Left lung (tissue), 10 donors: ENCODE results near the gene ZNF683. TPM values are rescaled to one million over a fixed set of nuclear protein-coding genes. Genes with fewer than 3 reads are reported as not detected.
"Not testable (repeated sequence)": the region's sequence is repeated elsewhere in the genome, so short reads cannot be mapped to it uniquely, and the experiment has no call there.

Experiments used
- ATAC-seq: fragments of 200-7000 bp; cut with Tn5 transposase; one replicate; pipeline ENCODE4 v1.9.1; 2020; ENCODE audit warnings: moderate library complexity
- DNase-seq, 4 donors: peaks; one replicate each; pipeline ENCODE4 v3.0.0-alpha.2; 2013 to 2020
- H3K27ac ChIP-seq, 2 donors: fragments of 200-600 bp; sonication (generic) in 1 of 2; one replicate each; pipeline versions ENCODE4 v1.5.0 to v1.8.0; 2020 to 2021
- H3K27me3 ChIP-seq, 2 donors: fragments of 200-600 bp; sonication (generic) in 1 of 2; one replicate each; pipeline versions ENCODE4 v1.5.0 to v1.8.0; 2020 to 2021
- H3K36me3 ChIP-seq, 2 donors: fragments of 200-600 bp; sonication (generic) in 1 of 2; one replicate each; pipeline versions ENCODE4 v1.5.0 to v1.8.0; 2020 to 2021
- H3K4me1 ChIP-seq, 2 donors: fragments of 200-600 bp; one replicate each; pipeline ENCODE4 v1.8.0; 2021
- H3K4me3 ChIP-seq, 2 donors: fragments of 200-600 bp; sonication (generic) in 1 of 2; one replicate each; pipeline versions ENCODE4 v1.5.0 to v1.8.0; 2020 to 2021; ENCODE audit warnings: mild to moderate bottlenecking in 1 of 2
- H3K9me3 ChIP-seq, 2 donors: fragments of 200-600 bp; sonication (generic) in 1 of 2; one replicate each; pipeline versions ENCODE4 v1.5.0 to v1.8.0; 2020 to 2021
- CTCF ChIP-seq, 2 donors: fragments of 200-600 bp; sonication (generic) in 1 of 2; IDR thresholded peaks; one replicate each; pipeline versions ENCODE4 v1.5.0 to v1.8.0; 2021; ENCODE audit warnings: antibody characterized with exemption in 2 of 2
- intact Hi-C, 2 donors: fragments of 100-400 bp; cut with DNase I; formaldehyde crosslinking; loops; one replicate each; pipeline versions ENCODE4 v1.11.2 to v1.14.2; 2022
- polyA plus RNA-seq, 6 donors: library from polyadenylated mRNA; unstranded; fragments of 120-200 nt; gene quantifications; one replicate each; pipeline ENCODE4 v1.2.1, GENCODE V29; 2013; ENCODE audit not compliant: insufficient read length in 6 of 6
- total RNA-seq, 2 donors: library from RNA; stranded (reverse); fragmentation: NEBNext Ultra II Directional; extraction: Animal tissue kit (Norgen Biotek cat#: 25700); gene quantifications; one replicate each; pipeline ENCODE4 v1.2.1, GENCODE V29; 2021
- donor health status: DM: no; HTN: yes; CAD: no.
- donor health status: DM: no; HTN: no; CAD: no.

Gene ZNF683
- total and polyA plus RNA-seq, 8 donors, result 0.09 to 0.86 (median 0.21) TPM; not detected in 1

GRCh38 chr1:26330276-26330675 lies 42.3 kb downstream of the ZNF683 start:
- no peak overlapping the region for H3K4me3 ChIP-seq
- no peaks in the 10 kb centered on the region for H3K9me3 ChIP-seq
- TF ChIP-seq CTCF (IDR thresholded peaks at IDR 0.05), result no peak
- DNase-seq (no peak), ATAC-seq (no peak)
- H3K4me1 ChIP-seq, result peaks cover 0 to 7% of the 10 kb centered on the region in 2 donors
- H3K27me3 ChIP-seq, result peaks cover 0 to 35% of the 10 kb centered on the region in 2 donors
- no peaks in the 10 kb centered on the region for H3K36me3 ChIP-seq
- H3K27ac ChIP-seq, result no peak overlapping the region
- intact Hi-C loops, result no loop called here

- H3K4me1 ChIP-seq, H3K36me3 ChIP-seq, H3K27ac ChIP-seq, ATAC-seq, H3K4me3 ChIP-seq, DNase-seq, intact Hi-C loops, H3K9me3 ChIP-seq: not testable (repeated sequence)
- H3K27me3 ChIP-seq, result peaks cover 0 to 26% of the 10 kb centered on the region in 2 donors
Observed at GRCh38 chr1:26329380-26329779, 43.2 kb downstream of the ZNF683 start.

GRCh38 chr1:26328597-26328996 lies 44.0 kb downstream of the ZNF683 start:
- H3K27me3 ChIP-seq, result peaks cover 0 to 18% of the 10 kb centered on the region in 2 donors
- no peaks in the 10 kb centered on the region for H3K9me3 ChIP-seq
- DNase-seq (no peak), ATAC-seq (no peak)
- H3K4me3 ChIP-seq, result no peak overlapping the region
- H3K4me1 ChIP-seq, result peaks cover 0 to 3% of the 10 kb centered on the region in 2 donors
- intact Hi-C loops, result no loop called here
- peaks cover 0 to 6% of the 10 kb centered on the region in 2 donors for H3K36me3 ChIP-seq
- no peak for TF ChIP-seq CTCF (IDR thresholded peaks at IDR 0.05)
- no peak overlapping the region for H3K27ac ChIP-seq

GRCh38 chr1:26327956-26328362 lies 44.6 kb downstream of the ZNF683 start:
- peaks cover 0 to 7% of the 10 kb centered on the region in 2 donors for H3K36me3 ChIP-seq
- DNase-seq, result no peak
- peaks cover 0 to 12% of the 10 kb centered on the region in 2 donors for H3K27me3 ChIP-seq
- intact Hi-C loops, result no loop called here
- no peaks in the 10 kb centered on the region for H3K9me3 ChIP-seq
- H3K4me3 ChIP-seq, result no peak overlapping the region
- no peak overlapping the region for H3K27ac ChIP-seq
- no peak for ATAC-seq
- no peak for TF ChIP-seq CTCF (IDR thresholded peaks at IDR 0.05)
- no peaks in the 10 kb centered on the region for H3K4me1 ChIP-seq

GRCh38 chr1:26324550-26324949 lies 48.0 kb downstream of the ZNF683 start:
- no peak for ATAC-seq
- intact Hi-C loops, result loop anchor here in 1 of 2 donors (5.0 kb wide), 1 partner anchor 42 kb away; the partner anchor contains the start of gene SH3BGRL3

More at GRCh38 chr1:26324550-26324949, 48.0 kb downstream of the ZNF683 start:
- Histone ChIP-seq H3K27ac (no peak overlapping the region), H3K9me3 (no peaks in the 10 kb centered on the region), H3K4me1 (peaks cover 0 to 26% of the 10 kb centered on the region in 2 donors), H3K36me3 (peaks cover 0 to 7% of the 10 kb centered on the region in 2 donors), H3K4me3 (no peak overlapping the region), H3K27me3 (peaks cover 0 to 5% of the 10 kb centered on the region in 2 donors)
- DNase-seq, result no peak
- TF ChIP-seq CTCF (IDR thresholded peaks at IDR 0.05), result no peak
